IMR-90 (cell line): ENCODE results near the gene PRRC2B. TPM values are rescaled to one million over a fixed set of nuclear protein-coding genes. Genes with fewer than 3 reads are reported as not detected.

ENCODE experiments used
- ATAC-seq: fragments of 200-7000 bp; cut with Tn5 transposase; 2 replicates; pipeline ENCODE4 v1.9.1; 2020; ENCODE audit warnings: low read depth, mild to moderate bottlenecking, moderate library complexity
- BruUV-seq: library from RNA; stranded (reverse); fragments of 400-500 nt; replicated peaks from 2 replicates; lab custom pipeline; 2021; lab: Mats Ljungman, UMichigan
- CTCF ChIA-PET: fragments of 300-600 bp; formaldehyde crosslinking; extraction: SDS; loops from one replicate; lab custom pipeline; 2021; ENCODE audit warnings: antibody characterized with exemption; lab: Yijun Ruan, JAX
- POLR2A ChIA-PET: fragments of 300-600 bp; sonication (Branson Sonifier 250); formaldehyde crosslinking; loops from one replicate; lab custom pipeline; 2022; ENCODE audit warnings: antibody characterized with exemption; ENCODE audit not compliant: unreplicated experiment; lab: Charles Lee
- DNase-seq: peaks from one replicate; pipeline ENCODE4 v3.0.0; 2013
- H2AFZ ChIP-seq: replicated peaks from 2 replicates; pipeline ENCODE3; 2013; ENCODE audit warnings: low read length, mild to moderate bottlenecking; ENCODE audit not compliant: poor library complexity
- H2AK5ac ChIP-seq: 2 replicates; pipeline ENCODE4 v1.6.1; 2013; ENCODE audit warnings: low read depth, low read length, inconsistent platforms
- H2AK9ac ChIP-seq: replicated peaks from 2 replicates; pipeline ENCODE3; 2013; ENCODE audit warnings: mild to moderate bottlenecking, low read depth, low read length, moderate library complexity; ENCODE audit not compliant: poor library complexity
- H2BK120ac ChIP-seq: 2 replicates; pipeline ENCODE4 v1.6.1; 2013; ENCODE audit warnings: low read depth, low read length, inconsistent platforms
- H2BK15ac ChIP-seq: 3 replicates; pipeline ENCODE4 v1.6.1; 2013; ENCODE audit warnings: low read depth, low read length, inconsistent platforms
- H2BK20ac ChIP-seq: 2 replicates; pipeline ENCODE4 v1.6.1; 2013; ENCODE audit warnings: low read depth, mild to moderate bottlenecking, inconsistent platforms, low read length, moderate library complexity
- H2BK5ac ChIP-seq: 2 replicates; pipeline ENCODE4 v1.6.1; 2013; ENCODE audit warnings: mild to moderate bottlenecking, low read depth, low read length, inconsistent platforms; ENCODE audit not compliant: poor library complexity, severe bottlenecking
- H3K14ac ChIP-seq: replicated peaks from 2 replicates; pipeline ENCODE4 v1.6.1; 2013; ENCODE audit warnings: low read depth, low read length, inconsistent platforms
- H3K18ac ChIP-seq: 2 replicates; pipeline ENCODE4 v1.6.1; 2013; ENCODE audit warnings: low read depth, low read length, control low read depth
- H3K23ac ChIP-seq: 2 replicates; pipeline ENCODE4 v1.6.1; 2013; ENCODE audit warnings: low read depth, low read length, inconsistent platforms
- H3K27ac ChIP-seq: 2 replicates; pipeline ENCODE4 v1.5.1; 2013; ENCODE audit warnings: mild to moderate bottlenecking, control low read depth, low read length; ENCODE audit not compliant: insufficient read depth
- H3K27me3 ChIP-seq: 2 replicates; pipeline ENCODE4 v1.6.1; 2013; ENCODE audit warnings: low read length; ENCODE audit not compliant: control insufficient read depth, insufficient read depth
- H3K36me3 ChIP-seq: 2 replicates; pipeline ENCODE4 v1.6.1; 2013; ENCODE audit warnings: low read length, mixed read lengths; ENCODE audit not compliant: control insufficient read depth, insufficient read depth
- H3K4ac ChIP-seq: 2 replicates; pipeline ENCODE4 v1.6.1; 2013; ENCODE audit warnings: low read depth, low read length, inconsistent platforms
- H3K4me1 ChIP-seq: 2 replicates; pipeline ENCODE4 v1.6.1; 2013; ENCODE audit warnings: low read length, mixed read lengths; ENCODE audit not compliant: control insufficient read depth, insufficient read depth
- H3K4me2 ChIP-seq: 2 replicates; pipeline ENCODE4 v1.6.1; 2013; ENCODE audit warnings: low read depth, mild to moderate bottlenecking, control low read depth, low read length, moderate library complexity
- H3K4me3 ChIP-seq: 2 replicates; pipeline ENCODE4 v1.5.1; 2013; ENCODE audit warnings: low read depth, mild to moderate bottlenecking, control low read depth, low read length, moderate library complexity; ENCODE audit not compliant: insufficient read depth
- H3K56ac ChIP-seq: 2 replicates; pipeline ENCODE4 v1.6.1; 2013; ENCODE audit warnings: low read length, inconsistent platforms; ENCODE audit not compliant: insufficient read depth; ENCODE audit errors: extremely low read depth
- H3K79me1 ChIP-seq, 2 experiments: 2 replicates each; pipeline ENCODE4 v1.6.1; 2013; ENCODE audit warnings: low read length in 2 of 2, inconsistent platforms in 1 of 2, low read depth in 1 of 2
- H3K9ac ChIP-seq: 2 replicates; pipeline ENCODE4 v1.6.1; 2013; ENCODE audit warnings: low read depth, low read length, control low read depth
- H3K9me1 ChIP-seq: 2 replicates; pipeline ENCODE4 v1.6.1; 2013; ENCODE audit warnings: low read length, inconsistent platforms; ENCODE audit not compliant: insufficient read depth
- H3K9me3 ChIP-seq: 2 replicates; pipeline ENCODE4 v1.6.1; 2013; ENCODE audit warnings: low read length; ENCODE audit not compliant: control insufficient read depth, insufficient read depth
- H4K20me1 ChIP-seq: 2 replicates; pipeline ENCODE4 v1.6.1; 2013; ENCODE audit warnings: low read length, inconsistent platforms; ENCODE audit not compliant: insufficient read depth
- H4K5ac ChIP-seq: 2 replicates; pipeline ENCODE4 v1.6.1; 2013; ENCODE audit warnings: mild to moderate bottlenecking, low read depth, low read length, control low read depth
- H4K8ac ChIP-seq, 2 experiments: 2 replicates each; pipeline ENCODE4 v1.6.1; 2013; ENCODE audit warnings: low read depth in 2 of 2, low read length in 2 of 2, control low read depth in 1 of 2, inconsistent platforms in 1 of 2
- H4K91ac ChIP-seq: 2 replicates; pipeline ENCODE4 v1.6.1; 2013; ENCODE audit warnings: low read depth, low read length, inconsistent platforms; ENCODE audit not compliant: insufficient read depth
- BHLHE40 ChIP-seq: fragments of 150-350 bp; IDR thresholded peaks from 2 replicates; pipeline ENCODE4 v1.6.1; 2016; ENCODE audit warnings: mild to moderate bottlenecking, low read depth, low read length
- CHD1 ChIP-seq: IDR thresholded peaks from 2 replicates; pipeline ENCODE4 v1.6.1; 2012; ENCODE audit warnings: low read depth, low read length, improper control_type of control experiment
- ELK1 ChIP-seq: fragments of 150-350 bp; IDR thresholded peaks from 2 replicates; pipeline ENCODE4 v1.6.1; 2016; ENCODE audit warnings: low read depth, mild to moderate bottlenecking, low read length, moderate library complexity, borderline replicate concordance
- MAFK ChIP-seq: IDR thresholded peaks from 2 replicates; pipeline ENCODE4 v1.6.1; 2012; ENCODE audit warnings: low read depth, low read length, improper control_type of control experiment
- MXI1 ChIP-seq: IDR thresholded peaks from 2 replicates; pipeline ENCODE4 v1.6.1; 2012; ENCODE audit warnings: low read depth, mild to moderate bottlenecking, low read length, moderate library complexity, borderline replicate concordance
- POLR2A ChIP-seq: IDR thresholded peaks from 2 replicates; pipeline ENCODE4 v1.6.1; 2012; ENCODE audit warnings: mild to moderate bottlenecking, low read depth, low read length
- WGBS, 2 experiments: methylation state at CpG; one replicate each; pipeline versions ENCODE4 v1.1.5 to v1.1.7; 2013; ENCODE audit warnings: missing lambda C conversion rate in 2 of 2; ENCODE audit not compliant: insufficient read length in 1 of 2; ENCODE audit errors: extremely low coverage in 2 of 2; 5-methylcytosine and 5-hydroxymethylcytosine counted together
- dilution Hi-C: fragments of 300-500 bp; cut with HindIII; formaldehyde crosslinking; loops from one replicate; pipeline ENCODE4 v1.14.3; 2018; ENCODE audit warnings: low sequenced_read_pairs; ENCODE audit not compliant: unreplicated experiment
- in situ Hi-C: fragments of 300-500 bp; cut with MboI; formaldehyde crosslinking; loops from 3 replicates; pipeline ENCODE4 v1.14.3; 2019; ENCODE audit warnings: low sequenced_read_pairs, inconsistent platforms, mixed read lengths
- intact Hi-C: fragments of 100-400 bp; cut with micrococcal nuclease; formaldehyde crosslinking; loops from 2 replicates; pipeline ENCODE4 v1.10.0; 2022
- polyA plus RNA-seq, 3 experiments: library from polyadenylated mRNA; depleted of rRNA; stranded (reverse); fragments of >200 nt; gene quantifications; 2 replicates each; pipeline ENCODE4 v1.2.3, GENCODE V29; 2012; ENCODE audit warnings: low replicate concordance in 1 of 3
- total RNA-seq: library from RNA; depleted of rRNA; stranded (reverse); fragments of >200 nt; gene quantifications from 2 replicates; pipeline ENCODE4 v1.2.3, GENCODE V29; 2012

The PRRC2B gene
- total and polyA plus RNA-seq, 2 of the 4 experiments (the other 2 are of a cell fraction): 19.4 to 39.1 TPM

- Histone ChIP-seq H3K79me1 (peaks cover 46 to 51% of the 10 kb centered on the region in 2 experiments), H4K91ac (no peak overlapping the region), H2AFZ (no peak overlapping the region), H2BK15ac (no peak overlapping the region), H2BK20ac (no peak overlapping the region), H3K56ac (no peak overlapping the region), H3K9me3 (no peaks in the 10 kb centered on the region), H3K4me3 (no peak overlapping the region), H3K4me2 (no peak overlapping the region), H3K23ac (no peak overlapping the region), H4K20me1 (peaks cover 7% of the 10 kb centered on the region), H2BK120ac (no peak overlapping the region), H3K9ac (no peak overlapping the region), H3K4ac (no peak overlapping the region), H3K27ac (no peak overlapping the region), H4K8ac (no peak overlapping the region), H2AK9ac (no peak overlapping the region), H3K14ac (no peak overlapping the region), H2BK5ac (no peak overlapping the region), H2AK5ac (no peak overlapping the region), H3K27me3 (no peaks in the 10 kb centered on the region), H3K9me1 (peaks cover 7% of the 10 kb centered on the region; the same call in 1 of the 2 replicates), H3K4me1 (no peaks in the 10 kb centered on the region), H3K18ac (no peak overlapping the region), H3K36me3 (peaks cover 68% of the 10 kb centered on the region), H4K5ac (no peak overlapping the region)
- no peak for DNase-seq
- no peak for TF ChIP-seq POLR2A
- no peak for TF ChIP-seq ELK1
- TF ChIP-seq BHLHE40: no peak
- TF ChIP-seq MAFK: no peak
- TF ChIP-seq CHD1: no peak
- TF ChIP-seq MXI1: no peak
- CTCF ChIA-PET: no interaction called here
- POLR2A ChIA-PET: no interaction called here
- BruUV-seq: no TSS peak
- 100% methylated on average over 3 of the region's 10 CpGs; no CpG with 5 or more reads in 1 of the 2 experiments for WGBS, 2 experiments
- intact Hi-C loops (no loop called here), dilution Hi-C loops (no loop called here), in situ Hi-C loops (no loop called here)
- no peak for ATAC-seq
Measured at GRCh38 chr9:131459056-131459455, 65.2 kb downstream of the PRRC2B start.
